ACC112 (cell line): ENCODE results near the gene SLC30A2.
"Not testable (repeated sequence)": the region's sequence is repeated elsewhere in the genome, so short reads cannot be mapped to it uniquely, and the experiment has no call there.

Source experiments
- H2AFZ ChIP-seq: fragments of 200-600 bp; sonication (generic); one replicate; pipeline ENCODE4 v1.6.0; 2017; ENCODE audit warnings: antibody characterized with exemption, low read length; ENCODE audit not compliant: unreplicated experiment
- H3K27ac ChIP-seq: fragments of 200-600 bp; sonication (generic); 2 replicates; pipeline ENCODE4 v1.5.1; 2014; ENCODE audit warnings: low read depth, mild to moderate bottlenecking, antibody characterized with exemption, low read length, moderate library complexity
- H3K27me3 ChIP-seq: fragments of 200-600 bp; sonication (generic); 2 replicates; pipeline ENCODE4 v1.6.1; 2014; ENCODE audit warnings: mild to moderate bottlenecking, antibody characterized with exemption, low read length, moderate library complexity, mixed read lengths; ENCODE audit not compliant: insufficient read depth
- H3K36me3 ChIP-seq: fragments of 200-600 bp; sonication (generic); 2 replicates; pipeline ENCODE4 v1.6.1; 2016; ENCODE audit warnings: mild to moderate bottlenecking, antibody characterized with exemption, low read length, moderate library complexity, mixed read lengths; ENCODE audit not compliant: insufficient read depth
- H3K4me1 ChIP-seq: fragments of 200-600 bp; sonication (generic); one replicate; pipeline ENCODE4 v1.6.1; 2016; ENCODE audit warnings: low read length, mixed read lengths; ENCODE audit not compliant: insufficient read depth, unreplicated experiment, control insufficient read depth
- H3K4me3 ChIP-seq: fragments of 200-600 bp; sonication (generic); 2 replicates; pipeline ENCODE4 v1.5.1; 2014; ENCODE audit warnings: mild to moderate bottlenecking, low read depth, low read length
- H3K79me2 ChIP-seq: fragments of 200-600 bp; sonication (generic); one replicate; pipeline ENCODE4 v1.6.0; 2016; ENCODE audit warnings: low read length; ENCODE audit not compliant: control insufficient read depth, unreplicated experiment, insufficient read depth

SLC30A2 gene, protein sequence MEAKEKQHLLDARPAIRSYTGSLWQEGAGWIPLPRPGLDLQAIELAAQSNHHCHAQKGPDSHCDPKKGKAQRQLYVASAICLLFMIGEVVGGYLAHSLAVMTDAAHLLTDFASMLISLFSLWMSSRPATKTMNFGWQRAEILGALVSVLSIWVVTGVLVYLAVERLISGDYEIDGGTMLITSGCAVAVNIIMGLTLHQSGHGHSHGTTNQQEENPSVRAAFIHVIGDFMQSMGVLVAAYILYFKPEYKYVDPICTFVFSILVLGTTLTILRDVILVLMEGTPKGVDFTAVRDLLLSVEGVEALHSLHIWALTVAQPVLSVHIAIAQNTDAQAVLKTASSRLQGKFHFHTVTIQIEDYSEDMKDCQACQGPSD

DNA sequence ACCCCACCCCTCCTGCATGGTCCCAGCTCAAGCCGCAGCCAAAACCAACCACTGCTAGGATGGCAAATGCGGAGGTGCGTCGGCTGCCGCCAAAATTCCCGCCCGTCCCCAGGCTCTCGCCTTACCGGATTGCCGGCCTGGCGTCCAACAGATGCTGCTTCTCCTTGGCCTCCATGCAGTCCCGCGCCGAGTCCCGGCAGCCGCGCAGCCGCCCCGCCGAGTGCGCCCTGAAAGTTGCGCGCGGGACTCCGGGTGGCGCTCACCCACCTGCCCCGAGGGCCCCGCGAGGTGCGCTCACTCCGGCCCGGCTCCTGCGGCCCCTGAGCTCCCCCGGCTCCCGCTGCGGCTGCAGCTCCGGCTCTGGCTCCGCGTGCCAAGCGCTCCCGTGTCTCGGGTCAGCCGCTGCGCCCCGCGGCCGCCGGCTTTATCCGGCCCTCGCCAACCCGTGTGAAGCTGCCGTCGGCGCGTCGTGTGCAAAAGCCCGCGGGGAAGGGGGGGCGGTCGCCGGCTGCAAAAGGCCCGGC, at the start of gene SLC30A2:
Gene SLC30A2 (minus strand): TSS at position 397 of the 524 bp plus-strand sequence. CDS start 222 bp downstream, at position 175.
- Histone ChIP-seq H3K36me3 (no peaks in the 10 kb centered on the region), H3K79me2 (no peaks in the 10 kb centered on the region), H3K4me3 (no peak within 1 kb of the TSS), H3K27ac (no peak within 1 kb of the TSS), H2AFZ (no peak within 1 kb of the TSS), H3K4me1 (no peaks in the 10 kb centered on the region), H3K27me3 (peaks cover 67% of the 10 kb centered on the region)

DNA sequence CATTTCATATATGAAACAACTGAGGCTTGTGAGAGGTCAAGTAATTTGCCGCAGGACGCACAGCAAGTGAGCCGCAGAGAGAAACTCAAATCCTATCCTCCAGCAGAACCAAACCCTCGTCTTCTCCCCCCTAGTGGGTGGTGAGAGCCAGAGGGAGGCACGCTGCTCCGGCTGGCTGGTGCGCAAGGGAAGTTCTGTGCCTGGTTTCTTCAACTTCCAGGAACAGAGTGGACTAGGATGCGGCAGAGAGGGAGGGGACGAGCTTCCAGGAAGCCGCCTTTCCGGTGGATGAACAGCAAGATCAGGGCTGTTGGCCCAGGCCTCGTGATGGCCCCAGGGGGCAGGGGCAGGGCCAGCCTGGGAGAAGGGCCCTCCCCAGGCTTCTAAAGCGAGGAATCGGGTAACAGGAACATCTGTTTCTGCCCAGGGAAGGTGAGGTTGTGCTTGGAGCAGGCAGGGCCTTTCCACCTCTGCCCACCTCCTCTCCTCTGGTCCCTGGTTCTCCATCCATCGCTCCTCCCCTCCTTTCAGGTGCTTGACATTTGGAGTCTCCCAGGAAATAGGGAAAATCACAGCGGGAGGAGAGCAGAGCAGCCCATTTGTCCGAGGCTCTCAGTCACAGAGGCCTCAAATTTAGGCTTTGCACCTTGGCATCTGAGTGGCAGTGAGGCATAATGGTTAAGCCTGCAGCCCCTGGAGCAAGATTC, 48.9 kb upstream of the SLC30A2 start:
- no peak overlapping the region for H2AFZ ChIP-seq
- H3K27me3 ChIP-seq: peaks cover 9% of the 10 kb centered on the region
- no peaks in the 10 kb centered on the region for H3K36me3 ChIP-seq
- peaks cover 20% of the 10 kb centered on the region for H3K4me1 ChIP-seq
- H3K4me3 ChIP-seq: no peak overlapping the region
- no peaks in the 10 kb centered on the region for H3K79me2 ChIP-seq
- H3K27ac ChIP-seq: no peak overlapping the region

DNA sequence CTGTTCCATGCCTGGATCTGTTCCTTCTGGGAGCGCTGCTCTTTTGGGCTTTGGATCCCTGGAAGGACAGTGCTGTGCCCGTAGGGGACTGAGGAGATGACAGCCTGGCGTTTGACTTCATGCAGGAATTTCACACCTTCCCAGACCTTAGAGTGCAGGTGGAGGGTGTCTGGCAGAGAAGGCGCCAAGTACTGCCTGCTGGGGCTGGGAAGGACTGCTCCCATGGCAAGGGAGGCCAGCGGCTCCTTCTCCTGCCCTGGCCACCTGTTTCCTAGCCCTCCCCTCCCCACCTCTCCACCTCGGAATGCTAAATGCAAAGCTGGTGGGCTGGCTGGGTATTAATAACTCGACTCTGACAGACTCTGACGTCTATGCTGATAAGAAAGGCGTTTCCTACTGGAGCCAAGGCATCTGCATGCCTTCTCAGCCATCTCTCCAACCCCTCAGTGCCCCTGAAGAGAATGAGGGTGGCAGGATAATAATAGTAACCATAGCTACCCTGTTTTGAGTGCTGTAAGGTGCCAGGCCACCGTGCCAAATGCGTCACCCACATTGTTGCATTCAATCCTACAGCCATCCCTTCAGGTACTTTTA, 48.3 kb upstream of the SLC30A2 start:
- Histone ChIP-seq H3K4me3 (no peak overlapping the region), H3K4me1 (peaks cover 20% of the 10 kb centered on the region), H3K79me2 (no peaks in the 10 kb centered on the region), H3K27ac (no peak overlapping the region), H2AFZ (no peak overlapping the region), H3K27me3 (peaks cover 9% of the 10 kb centered on the region), H3K36me3 (no peaks in the 10 kb centered on the region)

DNA sequence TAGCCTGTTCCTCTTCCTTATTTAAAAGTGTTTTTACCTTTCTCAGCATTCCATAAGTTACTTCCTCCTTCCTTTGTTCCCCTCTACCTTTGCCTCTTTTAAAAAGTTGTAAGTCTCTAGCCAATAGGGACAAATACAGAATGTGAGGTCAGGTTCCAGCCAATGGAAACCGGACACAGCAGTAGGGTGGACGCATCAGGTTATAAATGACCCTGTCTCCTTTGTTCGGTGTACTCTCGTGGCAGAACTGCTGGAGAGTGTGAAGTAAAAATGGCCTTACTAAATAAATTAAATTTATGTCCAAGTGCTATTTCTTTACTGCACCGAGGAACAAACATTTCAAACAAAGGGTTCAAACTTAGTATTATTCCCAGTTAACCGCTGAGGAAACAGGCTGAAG, 47.7 kb upstream of the SLC30A2 start:
- not testable (repeated sequence) for H3K4me3 ChIP-seq, H3K79me2 ChIP-seq, H2AFZ ChIP-seq, H3K36me3 ChIP-seq, H3K27ac ChIP-seq, H3K27me3 ChIP-seq
- peaks cover 20% of the 10 kb centered on the region for H3K4me1 ChIP-seq

DNA sequence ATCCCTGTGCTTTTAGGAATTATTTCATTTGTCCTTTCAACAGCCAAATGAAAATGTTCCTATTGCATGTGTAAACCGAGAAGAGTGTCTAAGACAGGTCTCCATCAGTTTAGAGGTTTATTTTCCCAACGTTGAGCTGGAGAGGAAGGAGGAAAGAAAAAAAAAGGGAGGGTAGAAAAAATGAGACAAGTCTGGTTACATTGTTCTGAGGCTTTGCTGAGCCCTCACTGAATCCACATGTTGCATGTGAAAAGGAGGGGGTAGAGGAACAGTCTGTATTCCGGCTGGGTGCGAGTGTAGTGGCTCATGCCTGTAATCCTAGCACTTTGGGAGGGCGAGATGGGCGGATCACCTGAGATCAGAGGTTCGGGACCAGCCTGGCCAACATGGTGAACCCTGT, 46.5 kb upstream of the SLC30A2 start:
- Histone ChIP-seq H3K27me3 (peaks cover 9% of the 10 kb centered on the region), H2AFZ (no peak overlapping the region), H3K4me3 (no peak overlapping the region), H3K27ac (no peak overlapping the region), H3K4me1 (peaks cover 14% of the 10 kb centered on the region), H3K79me2 (no peaks in the 10 kb centered on the region), H3K36me3 (no peaks in the 10 kb centered on the region)

DNA sequence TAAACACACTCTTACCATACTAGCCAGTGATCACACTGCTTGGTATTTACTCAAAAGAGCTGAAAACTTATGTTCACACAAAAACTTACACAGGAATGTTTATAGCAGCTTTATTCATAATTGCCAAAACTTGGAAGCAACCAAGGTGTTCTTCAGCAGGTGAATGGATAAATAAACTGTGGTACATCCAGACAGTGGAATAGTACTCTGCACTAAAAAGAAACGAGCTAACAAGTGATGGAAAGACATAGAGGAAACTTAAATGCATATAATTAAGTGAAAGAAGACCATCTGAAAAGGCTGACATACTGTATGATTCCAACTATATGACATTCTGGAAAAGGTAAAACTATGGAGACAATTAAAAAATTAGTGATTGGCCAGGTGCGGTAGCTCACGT, 45.0 kb upstream of the SLC30A2 start:
- Histone ChIP-seq H3K79me2 (no peaks in the 10 kb centered on the region), H3K4me3 (no peak overlapping the region), H3K36me3 (no peaks in the 10 kb centered on the region), H3K27me3 (peaks cover 9% of the 10 kb centered on the region), H2AFZ (no peak overlapping the region), H3K27ac (no peak overlapping the region), H3K4me1 (peaks cover 7% of the 10 kb centered on the region)

DNA sequence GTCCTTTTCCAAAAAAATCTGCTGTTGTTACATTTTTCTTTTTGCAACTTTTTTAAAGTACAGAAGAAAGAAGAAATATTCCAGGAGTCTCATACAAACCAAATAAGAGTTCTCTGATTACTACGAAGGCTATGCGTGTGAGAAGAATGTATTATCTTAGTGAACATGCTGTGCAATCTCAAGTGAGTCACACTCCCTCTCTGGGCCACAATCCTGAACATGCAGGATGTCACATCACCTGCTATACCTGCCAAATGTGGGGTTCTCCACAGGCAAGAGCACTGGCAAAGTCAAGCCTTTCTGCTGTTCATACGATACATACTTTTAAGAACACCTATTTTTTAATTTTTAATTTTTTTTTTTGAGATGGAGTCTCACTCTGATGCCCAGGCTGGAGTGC, 43.2 kb upstream of the SLC30A2 start:
- Histone ChIP-seq H3K27ac (no peak overlapping the region), H3K4me3 (no peak overlapping the region), H3K79me2 (no peaks in the 10 kb centered on the region), H3K36me3 (no peaks in the 10 kb centered on the region), H3K27me3 (peaks cover 16% of the 10 kb centered on the region), H2AFZ (no peak overlapping the region), H3K4me1 (no peaks in the 10 kb centered on the region)

DNA sequence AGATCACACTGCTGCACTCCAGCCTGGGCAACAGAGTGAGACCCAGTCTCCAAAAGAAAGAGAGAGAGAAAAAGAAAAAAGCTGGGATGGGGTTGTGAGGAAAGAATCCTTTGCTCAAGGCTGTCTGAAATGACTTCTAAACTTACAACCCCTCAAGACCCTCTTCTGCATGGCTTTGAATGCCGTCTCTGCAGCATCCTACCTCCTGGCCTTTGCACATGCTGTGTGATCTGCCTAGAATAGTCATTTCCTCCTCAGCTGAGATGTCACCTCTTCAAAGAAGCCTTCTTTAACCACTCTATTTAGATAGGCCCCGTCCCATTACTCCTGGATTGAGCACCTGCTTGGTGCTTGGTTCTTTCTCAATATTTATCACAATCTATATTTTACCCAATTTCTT, 38.9 kb upstream of the SLC30A2 start:
- H2AFZ ChIP-seq: no peak overlapping the region
- peaks cover 12% of the 10 kb centered on the region for H3K27me3 ChIP-seq
- H3K27ac ChIP-seq: no peak overlapping the region
- no peak overlapping the region for H3K4me3 ChIP-seq
- H3K36me3 ChIP-seq: no peaks in the 10 kb centered on the region
- no peaks in the 10 kb centered on the region for H3K79me2 ChIP-seq
- no peaks in the 10 kb centered on the region for H3K4me1 ChIP-seq

DNA sequence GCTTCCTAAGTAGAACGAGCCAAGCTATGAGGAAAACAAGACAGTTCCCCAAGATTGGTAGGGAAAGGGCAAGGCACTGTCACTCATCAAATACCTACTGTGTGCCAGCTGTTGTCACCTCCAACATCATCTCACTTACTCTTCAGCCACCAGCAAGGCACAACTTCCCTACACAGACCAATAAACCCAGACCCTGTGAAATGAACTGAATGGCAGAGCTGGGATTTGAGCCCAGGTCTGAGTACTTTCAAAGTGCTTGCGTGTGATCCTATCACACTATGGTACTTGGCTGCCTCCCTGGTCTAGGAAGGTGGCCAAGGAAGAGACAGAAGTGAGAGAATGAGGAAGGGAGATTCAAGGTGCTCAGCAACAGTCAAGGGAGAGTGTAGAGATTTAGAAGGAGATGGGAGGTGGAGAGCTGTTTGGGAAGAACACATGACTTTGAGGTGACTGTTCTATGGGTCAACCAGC, 38.2 kb upstream of the SLC30A2 start:
- H3K27ac ChIP-seq: no peak overlapping the region
- H3K27me3 ChIP-seq: peaks cover 12% of the 10 kb centered on the region
- no peak overlapping the region for H2AFZ ChIP-seq
- H3K79me2 ChIP-seq: no peaks in the 10 kb centered on the region
- no peak overlapping the region for H3K4me3 ChIP-seq
- H3K4me1 ChIP-seq: no peaks in the 10 kb centered on the region
- no peaks in the 10 kb centered on the region for H3K36me3 ChIP-seq

DNA sequence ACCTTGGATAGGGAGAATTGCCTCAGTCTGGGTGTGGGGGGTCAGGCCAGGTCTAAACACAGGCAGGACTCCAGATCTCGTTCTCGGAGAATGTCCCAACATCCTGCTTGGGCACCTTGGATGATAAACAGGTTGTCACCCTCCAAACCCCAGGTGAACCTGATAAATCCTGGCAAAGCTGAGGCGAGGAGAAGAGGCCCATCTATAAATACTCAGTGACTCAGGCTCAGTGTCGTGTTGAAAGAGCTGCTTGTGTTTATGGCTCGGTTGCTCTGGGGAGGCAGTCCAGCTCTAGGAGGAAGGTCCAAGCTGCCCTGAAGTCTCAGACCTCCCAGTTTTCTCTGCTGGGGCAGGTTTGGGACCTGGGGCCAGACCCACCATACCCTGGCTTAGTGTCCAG, 37.3 kb upstream of the SLC30A2 start:
- H3K27ac ChIP-seq: no peak overlapping the region
- H3K4me3 ChIP-seq: no peak overlapping the region
- H3K36me3 ChIP-seq: no peaks in the 10 kb centered on the region
- H3K27me3 ChIP-seq: peaks cover 12% of the 10 kb centered on the region
- H2AFZ ChIP-seq: no peak overlapping the region
- no peaks in the 10 kb centered on the region for H3K79me2 ChIP-seq
- no peaks in the 10 kb centered on the region for H3K4me1 ChIP-seq
